HepG2 (cell line): ENCODE measurements around the gene NRL. TPM values are rescaled to one million over a fixed set of nuclear protein-coding genes. Genes with fewer than 3 reads are reported as not detected.

Experiments
- ARID2 ChIP-seq: sonication (generic); formaldehyde crosslinking; IDR thresholded peaks from 2 replicates; pipeline ENCODE4 v1.8.1; 2022; ENCODE audit warnings: mild to moderate bottlenecking, missing genetic modification reagents, borderline replicate concordance
- CC2D1A ChIP-seq: sonication (generic); formaldehyde crosslinking; IDR thresholded peaks from 2 replicates; pipeline ENCODE4 v1.8.1; 2023; ENCODE audit warnings: mild to moderate bottlenecking, missing genetic modification reagents
- FOXA1 ChIP-seq, 2 experiments: fragments of 450-650 bp in 1 of 2; sonication (generic) in 1 of 2; formaldehyde crosslinking in 1 of 2; IDR thresholded peaks; 2 replicates each; pipeline versions ENCODE4 v1.4.0 to v1.6.1; 2016 to 2020; ENCODE audit warnings: missing genetic modification reagents in 1 of 2
- HCFC1 ChIP-seq: fragments of 150-350 bp; IDR thresholded peaks from 2 replicates; pipeline ENCODE4 v1.6.1; 2014; ENCODE audit warnings: low read depth, low read length
- HNF4A ChIP-seq: sonication (generic); formaldehyde crosslinking; IDR thresholded peaks from 2 replicates; pipeline ENCODE4 v1.4.0; 2020; ENCODE audit warnings: missing genetic modification reagents
- PBX2 ChIP-seq: IDR thresholded peaks from 2 replicates; pipeline ENCODE4 v1.6.1; 2016; ENCODE audit warnings: control low read depth
- SIX1 ChIP-seq: sonication (generic); formaldehyde crosslinking; IDR thresholded peaks from 2 replicates; pipeline ENCODE4 v1.4.0; 2020; ENCODE audit warnings: missing genetic modification reagents, borderline replicate concordance
- YEATS4 ChIP-seq: sonication (generic); formaldehyde crosslinking; IDR thresholded peaks from 2 replicates; pipeline ENCODE4 v1.4.0; 2020; ENCODE audit warnings: missing genetic modification reagents, borderline replicate concordance
- ZNF510 ChIP-seq: sonication (generic); formaldehyde crosslinking; IDR thresholded peaks from 2 replicates; pipeline ENCODE4 v1.4.0; 2020; ENCODE audit warnings: low read depth, mild to moderate bottlenecking, missing genetic modification reagents
- ZNF720 ChIP-seq: sonication (generic); formaldehyde crosslinking; IDR thresholded peaks from 2 replicates; pipeline ENCODE4 v1.4.0; 2020; ENCODE audit warnings: missing genetic modification reagents
- ZNF773 ChIP-seq: sonication (generic); formaldehyde crosslinking; IDR thresholded peaks from 2 replicates; pipeline ENCODE4 v1.4.0; 2020; ENCODE audit warnings: missing genetic modification reagents, borderline replicate concordance
- polyA plus RNA-seq, 8 experiments: library from polyadenylated mRNA; depleted of rRNA in 3 of 8; stranded (reverse) in 7 of 8; unstranded in 1 of 8; fragments of >200 nt; fragmentation: Illumina TruSeq in 4 of 8; extraction: Trizol in 4 of 8; gene quantifications; 2 replicates each; pipeline versions ENCODE4 v1.2.1 to v1.2.3, GENCODE V29; 2011 to 2016; ENCODE audit warnings: low read depth in 4 of 8, missing spikeins in 1 of 8, mixed read lengths in 1 of 8; ENCODE audit not compliant: insufficient read depth in 1 of 8
- total RNA-seq, 5 experiments: library from RNA; depleted of rRNA; stranded (reverse); fragments of >200 nt; fragmentation: Illumina TruSeq; extraction: Trizol; gene quantifications; 2 replicates each; pipeline ENCODE4 v1.2.3, GENCODE V29; 2016; ENCODE audit warnings: low read depth in 1 of 5
- TF ChIP-seq, protein P1 (sequence below): sonication (generic); formaldehyde crosslinking; IDR thresholded peaks from 2 replicates; pipeline ENCODE4 v1.4.0; 2020; ENCODE audit warnings: mild to moderate bottlenecking, missing genetic modification reagents
- TF ChIP-seq, protein P2 (sequence below): sonication (generic); formaldehyde crosslinking; IDR thresholded peaks from 2 replicates; pipeline ENCODE4 v1.5.0; 2020; ENCODE audit warnings: mild to moderate bottlenecking, missing genetic modification reagents, moderate library complexity
- TF ChIP-seq, protein P3 (sequence below): IDR thresholded peaks from 2 replicates; pipeline ENCODE4 v1.6.1; 2016
- TF ChIP-seq, protein P4 (sequence below): sonication (generic); formaldehyde crosslinking; IDR thresholded peaks from 2 replicates; pipeline ENCODE4 v1.4.0; 2020; ENCODE audit warnings: mild to moderate bottlenecking, missing genetic modification reagents

Gene NRL
- total and polyA plus RNA-seq, 2 of the 13 experiments (the other 11 are each of a cell fraction or from before 2014, with no cell fraction given): 2.5 to 4.7 TPM

DNA sequence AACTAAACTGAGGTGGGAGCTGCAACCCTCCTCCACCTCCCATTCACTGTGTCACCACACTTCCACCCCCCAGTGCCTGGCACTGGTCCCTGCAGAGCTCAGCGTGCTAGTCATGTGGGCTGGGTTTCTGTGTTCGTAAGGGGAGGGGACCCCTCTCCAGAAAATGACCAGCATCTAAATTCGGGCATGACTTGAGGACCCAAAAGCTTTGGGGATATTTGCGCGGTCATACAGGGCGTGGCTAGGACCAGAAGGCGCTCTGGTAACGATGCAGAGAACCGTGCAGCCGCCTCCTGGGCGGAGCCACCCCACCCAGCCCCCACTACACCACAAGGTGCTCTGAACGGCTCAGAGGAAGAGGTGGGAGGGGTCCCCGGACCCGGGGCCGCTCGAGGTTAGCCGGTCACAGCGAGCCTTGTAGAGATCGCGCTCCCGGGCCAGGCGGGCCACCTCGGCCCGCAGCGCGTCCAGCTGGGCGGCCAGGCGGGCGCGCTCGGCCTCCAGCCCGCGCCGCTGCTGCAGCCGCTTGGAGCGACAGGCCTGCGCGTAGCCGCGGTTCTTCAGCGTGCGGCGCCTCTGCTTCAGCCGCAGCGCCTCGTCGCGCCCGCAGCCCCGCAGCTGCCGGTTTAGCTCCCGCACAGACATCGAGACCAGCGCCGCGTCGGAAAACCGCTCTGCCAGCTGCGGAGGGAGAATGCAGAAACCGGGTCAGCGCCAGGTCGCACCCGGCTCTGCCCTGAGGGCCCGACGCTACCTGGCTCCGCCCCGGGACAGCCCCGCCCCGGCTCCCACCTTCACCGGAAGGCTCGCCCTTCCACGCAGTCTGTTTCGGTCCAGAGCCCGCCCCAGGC is 33.6 kb downstream of the NRL start (continued):
- TF ChIP-seq, protein P1, sequence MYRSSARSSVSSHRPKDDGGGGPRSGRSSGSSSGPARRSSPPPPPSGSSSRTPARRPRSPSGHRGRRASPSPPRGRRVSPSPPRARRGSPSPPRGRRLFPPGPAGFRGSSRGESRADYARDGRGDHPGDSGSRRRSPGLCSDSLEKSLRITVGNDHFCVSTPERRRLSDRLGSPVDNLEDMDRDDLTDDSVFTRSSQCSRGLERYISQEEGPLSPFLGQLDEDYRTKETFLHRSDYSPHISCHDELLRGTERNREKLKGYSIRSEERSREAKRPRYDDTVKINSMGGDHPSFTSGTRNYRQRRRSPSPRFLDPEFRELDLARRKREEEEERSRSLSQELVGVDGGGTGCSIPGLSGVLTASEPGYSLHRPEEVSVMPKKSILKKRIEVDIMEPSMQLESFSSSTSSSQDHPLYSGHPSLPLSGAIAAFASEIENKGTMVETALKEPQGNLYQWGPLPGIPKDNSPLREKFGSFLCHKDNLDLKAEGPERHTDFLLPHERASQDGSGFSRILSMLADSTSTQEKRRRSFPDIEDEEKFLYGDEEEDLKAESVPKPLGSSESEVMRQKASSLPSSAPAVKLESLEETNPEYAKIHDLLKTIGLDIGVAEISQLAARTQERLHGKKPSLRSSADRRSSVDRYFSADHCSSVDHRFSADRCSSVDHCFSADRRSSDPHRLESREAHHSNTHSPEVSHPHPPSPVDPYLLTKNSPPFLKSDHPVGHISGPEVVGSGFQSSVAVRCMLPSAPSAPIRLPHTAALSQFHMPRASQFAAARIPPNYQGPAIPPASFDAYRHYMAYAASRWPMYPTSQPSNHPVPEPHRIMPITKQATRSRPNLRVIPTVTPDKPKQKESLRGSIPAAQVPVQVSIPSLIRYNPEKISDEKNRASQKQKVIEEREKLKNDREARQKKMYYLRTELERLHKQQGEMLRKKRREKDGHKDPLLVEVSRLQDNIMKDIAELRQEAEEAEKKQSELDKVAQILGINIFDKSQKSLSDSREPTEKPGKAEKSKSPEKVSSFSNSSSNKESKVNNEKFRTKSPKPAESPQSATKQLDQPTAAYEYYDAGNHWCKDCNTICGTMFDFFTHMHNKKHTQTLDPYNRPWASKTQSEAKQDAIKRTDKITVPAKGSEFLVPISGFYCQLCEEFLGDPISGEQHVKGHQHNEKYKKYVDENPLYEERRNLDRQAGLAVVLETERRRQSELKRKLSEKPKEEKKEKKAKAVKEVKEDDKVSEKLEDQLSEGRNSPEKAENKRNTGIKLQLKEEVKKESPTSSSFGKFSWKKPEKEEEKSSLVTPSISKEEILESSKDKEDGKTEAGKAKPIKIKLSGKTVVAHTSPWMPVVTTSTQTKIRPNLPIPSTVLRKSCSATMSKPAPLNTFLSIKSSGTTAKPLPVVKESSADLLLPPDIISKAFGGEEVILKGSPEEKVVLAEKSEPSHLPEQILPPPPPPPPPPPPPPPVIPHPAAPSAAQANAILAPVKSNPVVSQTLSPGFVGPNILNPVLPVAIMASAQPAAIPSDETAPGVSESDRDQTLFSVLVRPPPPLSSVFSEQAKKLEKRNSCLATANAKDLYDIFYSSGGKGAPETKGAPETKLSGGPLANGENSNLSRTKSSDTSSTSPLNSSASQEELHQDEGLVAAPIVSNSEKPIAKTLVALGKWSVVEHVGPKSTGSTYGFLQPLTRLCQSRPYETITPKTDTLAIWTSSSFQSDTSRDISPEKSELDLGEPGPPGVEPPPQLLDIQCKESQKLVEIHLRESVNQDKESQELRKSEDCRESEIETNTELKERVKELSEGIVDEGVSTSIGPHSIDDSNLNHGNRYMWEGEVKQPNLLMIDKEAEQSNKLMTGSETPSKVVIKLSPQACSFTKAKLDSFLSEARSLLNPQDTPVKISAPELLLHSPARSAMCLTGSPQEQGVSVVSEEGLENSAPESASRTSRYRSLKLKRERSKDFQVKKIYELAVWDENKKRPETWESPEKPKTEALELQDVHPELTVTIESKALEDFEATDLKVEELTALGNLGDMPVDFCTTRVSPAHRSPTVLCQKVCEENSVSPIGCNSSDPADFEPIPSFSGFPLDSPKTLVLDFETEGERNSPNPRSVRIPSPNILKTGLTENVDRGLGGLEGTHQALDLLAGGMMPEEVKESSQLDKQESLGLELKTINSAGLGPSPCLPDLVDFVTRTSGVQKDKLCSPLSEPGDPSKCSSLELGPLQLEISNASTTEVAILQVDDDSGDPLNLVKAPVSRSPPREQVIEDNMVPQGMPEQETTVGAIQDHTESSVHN: no peak
- peak; percentile 65; the same call in 1 of the 2 replicates for TF ChIP-seq ZNF510 (CRISPR knock-in tag)
- TF ChIP-seq FOXA1 (IDR thresholded peaks at IDR 0.05): no peak
- TF ChIP-seq FOXA1 (CRISPR knock-in tag; IDR thresholded peaks at IDR 0.05): no peak
- no peak for TF ChIP-seq ARID2 (CRISPR knock-in tag)
- no peak for TF ChIP-seq ZNF720 (CRISPR knock-in tag)
- TF ChIP-seq YEATS4 (CRISPR knock-in tag): peak; percentile 68
- no peak; the same call in 1 of the 2 replicates for TF ChIP-seq HNF4A
- TF ChIP-seq, protein P2, sequence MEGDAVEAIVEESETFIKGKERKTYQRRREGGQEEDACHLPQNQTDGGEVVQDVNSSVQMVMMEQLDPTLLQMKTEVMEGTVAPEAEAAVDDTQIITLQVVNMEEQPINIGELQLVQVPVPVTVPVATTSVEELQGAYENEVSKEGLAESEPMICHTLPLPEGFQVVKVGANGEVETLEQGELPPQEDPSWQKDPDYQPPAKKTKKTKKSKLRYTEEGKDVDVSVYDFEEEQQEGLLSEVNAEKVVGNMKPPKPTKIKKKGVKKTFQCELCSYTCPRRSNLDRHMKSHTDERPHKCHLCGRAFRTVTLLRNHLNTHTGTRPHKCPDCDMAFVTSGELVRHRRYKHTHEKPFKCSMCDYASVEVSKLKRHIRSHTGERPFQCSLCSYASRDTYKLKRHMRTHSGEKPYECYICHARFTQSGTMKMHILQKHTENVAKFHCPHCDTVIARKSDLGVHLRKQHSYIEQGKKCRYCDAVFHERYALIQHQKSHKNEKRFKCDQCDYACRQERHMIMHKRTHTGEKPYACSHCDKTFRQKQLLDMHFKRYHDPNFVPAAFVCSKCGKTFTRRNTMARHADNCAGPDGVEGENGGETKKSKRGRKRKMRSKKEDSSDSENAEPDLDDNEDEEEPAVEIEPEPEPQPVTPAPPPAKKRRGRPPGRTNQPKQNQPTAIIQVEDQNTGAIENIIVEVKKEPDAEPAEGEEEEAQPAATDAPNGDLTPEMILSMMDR (CRISPR knock-in tag): peak; percentile 2; the same call in 1 of the 2 replicates
- peak; percentile 96 for TF ChIP-seq ZNF773 (CRISPR knock-in tag)
- no peak for TF ChIP-seq PBX2 (CRISPR knock-in tag)
- TF ChIP-seq CC2D1A: no peak
- TF ChIP-seq HCFC1: no peak
- TF ChIP-seq, protein P3, sequence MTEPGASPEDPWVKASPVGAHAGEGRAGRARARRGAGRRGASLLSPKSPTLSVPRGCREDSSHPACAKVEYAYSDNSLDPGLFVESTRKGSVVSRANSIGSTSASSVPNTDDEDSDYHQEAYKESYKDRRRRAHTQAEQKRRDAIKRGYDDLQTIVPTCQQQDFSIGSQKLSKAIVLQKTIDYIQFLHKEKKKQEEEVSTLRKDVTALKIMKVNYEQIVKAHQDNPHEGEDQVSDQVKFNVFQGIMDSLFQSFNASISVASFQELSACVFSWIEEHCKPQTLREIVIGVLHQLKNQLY (CRISPR knock-in tag): no peak
- TF ChIP-seq, protein P4, sequence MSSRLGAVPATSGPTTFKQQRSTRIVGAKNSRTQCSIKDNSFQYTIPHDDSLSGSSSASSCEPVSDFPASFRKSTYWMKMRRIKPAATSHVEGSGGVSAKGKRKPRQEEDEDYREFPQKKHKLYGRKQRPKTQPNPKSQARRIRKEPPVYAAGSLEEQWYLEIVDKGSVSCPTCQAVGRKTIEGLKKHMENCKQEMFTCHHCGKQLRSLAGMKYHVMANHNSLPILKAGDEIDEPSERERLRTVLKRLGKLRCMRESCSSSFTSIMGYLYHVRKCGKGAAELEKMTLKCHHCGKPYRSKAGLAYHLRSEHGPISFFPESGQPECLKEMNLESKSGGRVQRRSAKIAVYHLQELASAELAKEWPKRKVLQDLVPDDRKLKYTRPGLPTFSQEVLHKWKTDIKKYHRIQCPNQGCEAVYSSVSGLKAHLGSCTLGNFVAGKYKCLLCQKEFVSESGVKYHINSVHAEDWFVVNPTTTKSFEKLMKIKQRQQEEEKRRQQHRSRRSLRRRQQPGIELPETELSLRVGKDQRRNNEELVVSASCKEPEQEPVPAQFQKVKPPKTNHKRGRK (CRISPR knock-in tag): no peak
- no peak; the same call in 1 of the 2 replicates for TF ChIP-seq SIX1 (CRISPR knock-in tag)
